WERI-Rb-1 (cell line): ENCODE results near the gene SLC24A3.

Source experiments
- DNase-seq: peaks from one replicate; pipeline ENCODE4 v3.0.0-alpha.2; 2020
- H3K27ac ChIP-seq: fragments of 250-450 bp; sonication (Bioruptor Pico); 2 replicates; pipeline ENCODE4 v1.5.1; 2020; ENCODE audit warnings: mild to moderate bottlenecking, moderate library complexity
- H3K27me3 ChIP-seq: fragments of 250-450 bp; sonication (Bioruptor Pico); 2 replicates; pipeline ENCODE4 v1.5.1; 2021; ENCODE audit warnings: mild to moderate bottlenecking, low read depth, moderate library complexity; ENCODE audit not compliant: insufficient read depth, severe bottlenecking
- H3K36me3 ChIP-seq: fragments of 250-450 bp; sonication (Bioruptor Pico); 2 replicates; pipeline ENCODE4 v1.5.1; 2020; ENCODE audit warnings: mild to moderate bottlenecking, moderate library complexity
- H3K4me3 ChIP-seq: 2 replicates; pipeline ENCODE4 v1.5.1; 2011; ENCODE audit warnings: low read depth, mild to moderate bottlenecking, control low read depth, low read length
- H3K9me3 ChIP-seq: fragments of 250-450 bp; sonication (Bioruptor Pico); 2 replicates; pipeline ENCODE4 v1.5.1; 2021; ENCODE audit warnings: mild to moderate bottlenecking, moderate library complexity; ENCODE audit not compliant: severe bottlenecking
- TF ChIP-seq, protein P1 (sequence below): IDR thresholded peaks from 2 replicates; pipeline ENCODE4 v1.5.1; 2011; ENCODE audit warnings: low read depth, mild to moderate bottlenecking, control low read depth, inconsistent platforms, low read length

Gene SLC24A3

DNA sequence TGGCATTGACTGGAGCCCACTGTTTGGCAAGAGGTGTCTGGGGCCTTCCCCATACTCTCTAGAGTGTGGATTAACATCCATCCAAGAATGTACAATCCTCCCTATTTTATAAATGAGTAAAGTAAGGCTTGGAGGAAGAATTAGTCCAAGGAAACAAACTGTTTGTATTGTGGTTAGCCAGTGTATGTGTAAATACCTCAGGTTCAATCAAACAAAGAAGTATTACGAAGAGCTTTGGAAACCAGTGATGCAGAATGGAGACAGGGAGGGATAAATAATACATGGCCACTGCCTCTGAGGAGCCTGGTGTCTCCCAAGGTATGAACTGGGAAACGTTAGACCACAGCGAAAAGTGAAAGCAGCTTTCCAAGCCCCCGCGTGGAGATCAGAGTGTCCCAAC is 319.0 kb downstream of the SLC24A3 start:
- Histone ChIP-seq H3K27ac (no peak overlapping the region), H3K9me3 (no peaks in the 10 kb centered on the region), H3K27me3 (peaks cover 50% of the 10 kb centered on the region), H3K4me3 (no peak overlapping the region), H3K36me3 (no peaks in the 10 kb centered on the region)
- TF ChIP-seq, protein P1, sequence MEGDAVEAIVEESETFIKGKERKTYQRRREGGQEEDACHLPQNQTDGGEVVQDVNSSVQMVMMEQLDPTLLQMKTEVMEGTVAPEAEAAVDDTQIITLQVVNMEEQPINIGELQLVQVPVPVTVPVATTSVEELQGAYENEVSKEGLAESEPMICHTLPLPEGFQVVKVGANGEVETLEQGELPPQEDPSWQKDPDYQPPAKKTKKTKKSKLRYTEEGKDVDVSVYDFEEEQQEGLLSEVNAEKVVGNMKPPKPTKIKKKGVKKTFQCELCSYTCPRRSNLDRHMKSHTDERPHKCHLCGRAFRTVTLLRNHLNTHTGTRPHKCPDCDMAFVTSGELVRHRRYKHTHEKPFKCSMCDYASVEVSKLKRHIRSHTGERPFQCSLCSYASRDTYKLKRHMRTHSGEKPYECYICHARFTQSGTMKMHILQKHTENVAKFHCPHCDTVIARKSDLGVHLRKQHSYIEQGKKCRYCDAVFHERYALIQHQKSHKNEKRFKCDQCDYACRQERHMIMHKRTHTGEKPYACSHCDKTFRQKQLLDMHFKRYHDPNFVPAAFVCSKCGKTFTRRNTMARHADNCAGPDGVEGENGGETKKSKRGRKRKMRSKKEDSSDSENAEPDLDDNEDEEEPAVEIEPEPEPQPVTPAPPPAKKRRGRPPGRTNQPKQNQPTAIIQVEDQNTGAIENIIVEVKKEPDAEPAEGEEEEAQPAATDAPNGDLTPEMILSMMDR = no peak
- DNase-seq = no peak

- H3K27ac ChIP-seq = no peak overlapping the region
These were observed 326.1 kb downstream of the SLC24A3 start for GRCh38 chr20:19538556-19538955.

DNA sequence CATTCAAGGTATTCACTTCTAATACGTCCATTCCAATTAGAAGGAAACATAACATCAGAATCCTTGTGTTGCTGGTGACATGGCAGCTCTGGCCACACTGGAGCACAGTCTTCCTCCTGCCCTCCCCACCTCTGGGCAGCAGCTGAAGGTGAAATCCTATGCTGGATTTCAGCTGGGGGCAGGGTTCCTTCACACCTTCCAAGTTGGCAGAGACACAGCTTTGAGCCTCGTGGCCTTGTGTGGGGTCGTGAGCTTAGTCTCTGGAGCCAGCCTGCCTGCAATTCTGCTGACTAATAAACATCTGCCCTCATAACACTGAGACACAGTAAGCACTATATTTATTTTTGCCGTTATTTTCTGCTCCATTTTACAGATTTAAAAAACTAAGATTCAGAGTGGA is 326.7 kb downstream of the SLC24A3 start:
- H3K27me3 ChIP-seq = peaks cover 58% of the 10 kb centered on the region
- TF ChIP-seq, protein P1 = no peak
- no peak for DNase-seq
- no peak overlapping the region for H3K4me3 ChIP-seq
- H3K27ac ChIP-seq = no peak overlapping the region
- no peaks in the 10 kb centered on the region for H3K36me3 ChIP-seq
- H3K9me3 ChIP-seq = no peaks in the 10 kb centered on the region

More at GRCh38 chr20:19538556-19538955, 326.1 kb downstream of the SLC24A3 start:
- Histone ChIP-seq H3K9me3 (no peaks in the 10 kb centered on the region), H3K36me3 (no peaks in the 10 kb centered on the region), H3K27me3 (peaks cover 57% of the 10 kb centered on the region), H3K4me3 (no peak overlapping the region)
- DNase-seq = no peak
- TF ChIP-seq, protein P1 = no peak

GRCh38 chr20:19540392-19540791 is 327.9 kb downstream of the SLC24A3 start:
- TF ChIP-seq, protein P1 = no peak
- Histone ChIP-seq H3K9me3 (no peaks in the 10 kb centered on the region), H3K27ac (no peak overlapping the region), H3K36me3 (no peaks in the 10 kb centered on the region), H3K27me3 (peaks cover 70% of the 10 kb centered on the region), H3K4me3 (no peak overlapping the region)
- DNase-seq = no peak

- H3K27ac ChIP-seq = no peak overlapping the region
- DNase-seq = no peak
- peaks cover 89% of the 10 kb centered on the region for H3K27me3 ChIP-seq
- TF ChIP-seq, protein P1 = no peak
- no peaks in the 10 kb centered on the region for H3K9me3 ChIP-seq
- no peak overlapping the region for H3K4me3 ChIP-seq
- no peaks in the 10 kb centered on the region for H3K36me3 ChIP-seq
These were observed 330.7 kb downstream of the SLC24A3 start for GRCh38 chr20:19543101-19543500.

DNA sequence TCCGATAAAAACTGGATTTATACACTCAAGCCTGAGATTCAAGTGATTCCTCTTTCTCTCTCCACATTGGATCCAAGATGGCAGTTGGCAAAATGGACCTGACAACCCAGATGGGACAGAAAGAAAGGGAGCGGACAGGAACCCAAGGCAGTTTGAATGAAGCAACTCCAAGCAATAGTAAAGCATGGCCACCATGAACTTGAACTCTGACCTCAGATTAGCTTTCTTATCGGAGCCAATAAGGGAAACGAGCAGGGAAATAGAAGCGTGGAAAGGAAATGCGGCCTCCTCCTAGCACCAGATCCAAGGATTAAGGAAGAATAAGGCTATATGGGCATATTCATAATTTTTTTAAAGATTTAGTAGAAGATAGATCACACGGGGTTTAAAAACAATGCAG is 332.2 kb downstream of the SLC24A3 start:
- TF ChIP-seq, protein P1 = no peak
- no peak overlapping the region for H3K4me3 ChIP-seq
- no peaks in the 10 kb centered on the region for H3K9me3 ChIP-seq
- H3K27ac ChIP-seq = no peak overlapping the region
- no peak for DNase-seq
- no peaks in the 10 kb centered on the region for H3K36me3 ChIP-seq
- peaks cover 90% of the 10 kb centered on the region for H3K27me3 ChIP-seq
